GM21526 (cell line): ENCODE results near the gene HEG1.

Experiments used
- ATAC-seq: cut with Tn5 transposase; IDR thresholded peaks from one replicate; pipeline ENCODE4 v1.9.1; 2021; ENCODE audit warnings: moderate library complexity; ENCODE audit not compliant: unreplicated experiment, low FRiP score

Gene HEG1

GRCh38 chr3:124998247-124998630 is 57.6 kb downstream of the HEG1 start:
- no peak for ATAC-seq

DNA sequence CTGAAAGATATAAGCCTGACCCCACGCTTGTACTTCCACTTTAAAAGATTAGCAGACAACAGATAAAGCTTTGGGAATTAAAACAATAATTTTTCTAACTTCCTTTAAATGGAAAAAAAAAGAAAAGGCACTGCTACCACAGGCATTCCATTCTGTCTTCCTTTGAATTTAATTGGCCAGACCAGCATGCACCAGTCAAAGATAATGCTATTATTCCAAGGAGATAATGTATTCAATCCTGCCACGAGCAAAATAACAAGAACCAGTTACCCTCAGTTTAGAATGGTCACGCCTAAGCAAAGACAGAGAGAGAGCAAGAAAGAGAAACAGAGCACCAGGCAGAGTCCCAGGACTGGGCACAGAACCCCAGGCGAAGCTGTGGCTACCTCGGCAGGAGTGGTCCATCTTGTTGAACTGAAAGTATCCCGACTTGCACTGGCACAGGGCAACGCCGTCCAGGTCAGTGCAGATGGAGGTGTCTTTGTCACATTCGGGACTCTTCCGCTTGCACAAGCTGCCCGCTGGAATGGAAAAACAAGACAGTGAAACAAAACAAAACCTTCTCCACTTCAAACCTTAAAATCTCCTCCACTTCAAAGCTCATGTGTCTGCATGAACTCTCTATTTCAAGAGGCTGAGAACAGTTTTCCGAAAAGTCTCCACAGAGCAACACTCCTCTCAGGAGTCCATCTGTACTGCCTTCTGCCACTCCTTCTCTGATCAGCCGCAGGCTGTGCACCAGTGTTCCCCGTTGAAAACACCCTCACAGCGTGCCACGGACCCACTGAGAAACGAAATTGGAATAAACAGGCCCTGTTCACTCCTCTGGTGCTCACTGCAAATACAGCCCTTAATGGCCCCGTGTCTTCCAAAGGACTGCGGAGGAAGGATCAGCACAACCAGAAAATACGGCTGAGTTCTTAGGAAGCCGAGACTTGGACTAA is 58.2 kb downstream of the HEG1 start:
- ATAC-seq: no peak

DNA sequence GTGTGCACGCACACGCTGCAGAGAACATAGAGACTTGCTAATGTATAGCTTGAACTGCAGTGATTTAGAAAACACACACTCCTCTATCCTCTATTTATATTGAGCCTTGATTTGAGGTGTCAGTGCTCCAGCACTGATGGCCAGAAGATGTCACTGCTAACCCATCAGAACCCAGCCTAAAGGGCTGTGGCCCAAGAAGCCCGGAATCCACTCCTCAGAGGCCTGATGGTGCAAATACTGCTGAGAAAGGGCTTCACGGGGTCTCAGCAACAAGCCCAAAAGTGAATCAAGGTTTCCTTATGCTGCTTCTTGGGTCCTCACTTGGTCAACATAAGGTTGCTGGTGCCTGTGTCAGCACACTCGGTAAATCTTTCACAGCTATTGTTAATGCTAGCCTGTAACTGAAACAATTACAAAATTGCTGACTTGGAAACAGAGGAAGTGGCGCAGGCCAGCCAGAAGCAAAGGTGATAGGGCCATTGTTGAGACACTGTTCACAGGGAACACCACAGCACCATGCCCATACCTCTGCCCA is 60.3 kb downstream of the HEG1 start:
- no peak for ATAC-seq

GRCh38 chr3:124993466-124993865 is 62.3 kb downstream of the HEG1 start:
- ATAC-seq: no peak

DNA sequence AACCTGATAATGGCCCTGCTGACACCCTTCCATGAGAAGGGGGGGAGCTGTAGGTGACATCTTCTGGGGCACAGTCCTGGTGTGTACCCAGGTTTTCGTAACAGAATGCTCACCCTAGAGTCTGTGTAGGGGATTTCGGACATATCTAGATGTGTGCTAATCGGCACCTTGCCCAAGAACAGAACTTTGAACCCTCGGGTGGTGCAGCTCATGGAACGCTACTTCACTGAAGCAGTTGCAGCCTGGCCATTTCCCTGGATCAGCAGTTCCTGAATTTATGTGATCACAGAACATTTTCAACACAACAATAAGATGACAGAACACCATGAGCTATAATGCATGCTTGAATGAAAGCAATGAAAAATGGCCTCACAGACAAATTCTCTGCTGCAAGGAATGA is 63.8 kb downstream of the HEG1 start:
- ATAC-seq: no peak

GRCh38 chr3:124986192-124987143 is 69.3 kb downstream of the HEG1 start:
- no peak for ATAC-seq

- ATAC-seq: no peak
Measured at GRCh38 chr3:124985349-124985748, 70.4 kb downstream of the HEG1 start.

DNA sequence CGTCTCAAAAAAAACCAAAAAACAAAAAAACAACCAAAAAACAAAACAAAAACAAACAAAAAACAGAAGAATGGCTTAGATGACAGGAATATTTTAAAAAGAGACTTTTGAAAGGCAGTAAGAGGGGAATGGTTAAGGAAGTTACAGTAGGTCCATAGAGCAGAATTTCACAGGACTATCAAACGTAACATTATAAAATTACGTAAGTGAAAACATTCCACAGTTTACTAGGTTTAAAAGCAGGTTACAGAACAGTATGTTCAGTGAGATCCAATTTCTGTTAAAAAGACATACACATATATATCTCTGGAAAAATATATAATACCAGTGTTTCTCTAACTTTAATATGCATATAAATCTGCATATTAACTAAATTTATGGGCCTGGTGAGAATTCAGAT is 71.0 kb downstream of the HEG1 start:
- ATAC-seq: no peak

GRCh38 chr3:124982855-124983254 is 72.9 kb downstream of the HEG1 start:
- no peak for ATAC-seq

DNA sequence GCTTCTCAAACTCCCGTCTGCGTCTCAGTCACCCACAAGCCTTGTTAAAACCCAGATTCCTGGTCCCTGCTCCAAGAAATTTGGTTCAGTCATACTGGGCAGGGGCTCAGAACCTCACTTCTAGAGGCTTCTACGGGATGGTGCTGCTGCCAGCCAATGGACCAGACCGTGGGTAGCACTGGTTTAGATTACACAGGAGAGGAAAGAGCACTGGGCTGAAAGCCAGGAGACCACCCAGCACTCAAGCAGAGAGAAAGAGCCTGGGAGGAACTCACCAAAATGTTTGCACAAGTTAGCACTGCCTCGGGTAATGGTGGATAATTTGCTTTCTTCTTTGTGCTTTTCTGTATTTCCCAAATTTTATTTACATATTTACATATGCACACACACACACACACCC is 74.3 kb downstream of the HEG1 start:
- no peak for ATAC-seq

- ATAC-seq: no peak
Measured at GRCh38 chr3:124978627-124979026, 77.2 kb downstream of the HEG1 start.

- no peak for ATAC-seq
Measured at GRCh38 chr3:124976383-124976782, 79.4 kb downstream of the HEG1 start.

GRCh38 chr3:124974691-124975090 is 81.1 kb downstream of the HEG1 start:
- ATAC-seq: no peak

DNA sequence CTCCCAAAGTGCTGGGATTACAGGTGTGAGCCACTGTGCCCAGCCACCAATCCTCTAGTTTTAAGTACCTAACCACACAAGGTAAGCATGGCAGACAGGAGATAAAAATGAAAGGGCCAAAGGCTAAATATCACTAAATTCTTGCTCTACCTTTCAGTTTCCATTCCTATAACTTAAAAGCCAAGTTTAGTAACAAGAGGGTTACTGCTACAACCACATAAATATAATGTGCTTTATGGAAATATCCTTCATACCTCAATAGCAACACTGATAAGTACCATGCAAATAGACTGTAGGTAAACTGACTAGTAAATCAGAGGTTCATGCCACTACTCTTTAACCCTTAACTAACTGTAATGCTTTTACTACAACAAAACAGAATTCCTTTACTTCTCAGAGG is 82.5 kb downstream of the HEG1 start:
- no peak for ATAC-seq

GRCh38 chr3:124972457-124972856 is 83.3 kb downstream of the HEG1 start:
- no peak for ATAC-seq

GRCh38 chr3:124969963-124970722 is 85.7 kb downstream of the HEG1 start:
- ATAC-seq: no peak

DNA sequence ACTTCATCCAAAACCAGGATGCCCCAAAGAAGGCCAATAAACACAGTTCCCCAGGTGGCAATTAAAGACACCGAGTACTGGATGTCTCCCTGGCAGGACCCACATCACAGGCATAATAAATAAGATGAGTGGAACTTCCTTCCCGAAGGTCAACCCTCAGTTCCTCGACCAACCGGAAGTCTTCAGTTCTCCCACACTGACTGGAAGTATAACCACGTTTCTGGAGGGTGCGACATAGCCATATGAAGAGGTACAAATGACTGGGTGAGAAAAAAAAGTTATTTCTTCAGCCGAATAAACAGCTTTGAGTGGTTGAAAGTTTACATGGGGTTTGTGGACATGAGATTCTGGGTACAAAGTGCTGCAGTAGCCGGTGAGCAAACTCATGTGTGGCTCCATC is 86.6 kb downstream of the HEG1 start:
- no peak for ATAC-seq

GRCh38 chr3:124967964-124968363 is 87.8 kb downstream of the HEG1 start:
- ATAC-seq: no peak

DNA sequence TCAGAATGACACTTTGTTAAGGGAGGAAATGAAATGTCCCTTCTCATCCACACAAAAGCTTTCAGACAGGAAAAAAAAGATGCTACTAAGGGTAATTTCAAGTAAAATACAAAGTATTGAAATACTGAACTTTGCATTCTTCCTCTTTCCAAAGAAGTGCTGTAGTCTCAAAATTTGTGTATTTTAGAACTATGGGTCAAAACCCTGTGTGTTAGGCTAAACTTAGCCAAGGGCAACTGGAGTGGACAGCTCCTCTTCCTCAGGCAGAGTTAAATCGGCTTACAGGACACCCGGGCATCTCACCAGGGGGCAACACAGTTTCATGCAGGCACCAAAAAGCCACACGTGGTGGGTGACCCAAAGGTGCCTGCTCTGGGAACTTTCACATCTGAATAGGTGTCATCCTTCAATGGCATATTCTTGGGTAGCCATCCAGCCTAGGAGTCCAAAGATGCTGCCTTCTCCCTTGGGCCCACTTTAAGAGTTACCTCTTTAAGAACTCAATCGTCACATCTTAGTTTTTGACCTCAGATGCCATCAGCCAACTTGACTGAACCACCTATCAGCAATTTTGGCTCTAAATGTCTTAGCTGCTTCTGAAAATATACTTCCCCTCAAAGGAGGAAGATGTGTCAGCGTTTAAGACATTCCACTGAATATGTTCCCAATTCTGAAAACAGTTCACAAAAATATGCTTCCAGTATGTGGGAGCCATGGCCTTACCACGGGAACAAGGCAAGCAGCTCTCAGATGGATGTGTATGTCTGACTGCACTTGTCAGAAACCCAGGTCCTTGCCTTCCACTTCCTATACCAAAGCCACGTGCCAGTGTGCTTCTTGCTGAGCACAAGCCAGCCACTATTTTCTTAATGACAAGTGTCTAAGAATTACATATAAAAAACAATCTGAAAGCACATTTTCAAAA is 89.0 kb downstream of the HEG1 start:
- no peak for ATAC-seq
